SK-N-SH (cell line): ENCODE measurements around the gene SPACA9. TPM values are rescaled to one million over a fixed set of nuclear protein-coding genes. Genes with fewer than 3 reads are reported as not detected.

Experiments used
- CTCF ChIA-PET: fragments of 300-600, 350-600 bp; formaldehyde crosslinking; extraction: SDS; loops from one replicate; lab custom pipeline; 2021; lab: Yijun Ruan, JAX
- POLR2A ChIA-PET: fragments of 350-600 bp; sonication (Branson Sonifier 250); formaldehyde crosslinking; extraction: SDS; loops from one replicate; lab custom pipeline; 2020; ENCODE audit warnings: antibody characterized with exemption, inconsistent platforms; lab: Yijun Ruan, JAX
- DNase-seq: peaks from one replicate; pipeline ENCODE4 v3.0.0; 2012
- H2AFZ ChIP-seq: fragments of 200-600 bp; sonication (generic); 2 replicates; pipeline ENCODE4 v1.8.1; 2016; ENCODE audit warnings: antibody characterized with exemption, mild to moderate bottlenecking, low read depth
- H3F3A ChIP-seq: fragments of 200-600 bp; sonication (generic); replicated peaks from 2 replicates; pipeline ENCODE3; 2016; ENCODE audit warnings: antibody characterized with exemption, mild to moderate bottlenecking; ENCODE audit not compliant: insufficient read depth
- H3K27ac ChIP-seq, 2 experiments: fragments of 200-500 bp in 1 of 2; fragments of 200-600 bp in 1 of 2; sonication (Bioruptor generic) in 1 of 2; sonication (generic), shearing (Covaris generic) in 1 of 2; 2 replicates each; pipeline versions ENCODE4 v1.5.1 to v1.6.1; 2014 to 2016; ENCODE audit warnings: low read depth in 2 of 2, inconsistent platforms in 1 of 2, low read length in 1 of 2, mild to moderate bottlenecking in 1 of 2, mixed read lengths in 1 of 2
- H3K27me3 ChIP-seq: fragments of 200-600 bp; sonication (generic), shearing (Covaris generic); 2 replicates; pipeline ENCODE4 v1.6.1; 2016; ENCODE audit warnings: mixed run types; ENCODE audit not compliant: insufficient read depth
- H3K36me3 ChIP-seq, 2 experiments: fragments of 200-500 bp in 1 of 2; fragments of 200-600 bp in 1 of 2; sonication (Bioruptor generic) in 1 of 2; sonication (generic) in 1 of 2; replicated peaks in 1 of 2; 2 replicates each; pipeline versions ENCODE3 to v1.5.1; 2014 to 2016; ENCODE audit warnings: low read length in 1 of 2, mild to moderate bottlenecking in 1 of 2; ENCODE audit not compliant: insufficient read depth in 2 of 2, control insufficient read depth in 1 of 2
- H3K4me1 ChIP-seq, 2 experiments: fragments of 200-500 bp in 1 of 2; fragments of 200-600 bp in 1 of 2; sonication (Bioruptor generic) in 1 of 2; sonication (generic), shearing (Covaris generic) in 1 of 2; 2 replicates each; pipeline versions ENCODE4 v1.5.1 to v1.6.1; 2014 to 2016; ENCODE audit warnings: low read depth in 1 of 2, low read length in 1 of 2, mixed run types in 1 of 2; ENCODE audit not compliant: insufficient read depth in 2 of 2, control insufficient read depth in 1 of 2
- H3K4me2 ChIP-seq: fragments of 200-600 bp; sonication (generic), shearing (Covaris generic); 2 replicates; pipeline ENCODE4 v1.6.1; 2017; ENCODE audit warnings: mixed run types
- H3K4me3 ChIP-seq, 2 experiments: fragments of 200-500 bp in 1 of 2; fragments of 200-600 bp in 1 of 2; sonication (Bioruptor generic) in 1 of 2; sonication (generic), shearing (Covaris generic) in 1 of 2; 2 replicates each; pipeline versions ENCODE4 v1.5.1 to v1.8.1; 2014 to 2016; ENCODE audit warnings: low read depth in 2 of 2, inconsistent platforms in 1 of 2, low read length in 1 of 2, mild to moderate bottlenecking in 1 of 2, mixed read lengths in 1 of 2, moderate library complexity in 1 of 2
- H3K79me2 ChIP-seq: fragments of 200-600 bp; sonication (generic); 2 replicates; pipeline ENCODE4 v1.8.1; 2017; ENCODE audit warnings: mild to moderate bottlenecking; ENCODE audit not compliant: insufficient read depth
- H3K9ac ChIP-seq: fragments of 200-600 bp; sonication (generic); 2 replicates; pipeline ENCODE4 v1.6.1; 2017; ENCODE audit warnings: mixed run types
- H3K9me2 ChIP-seq: fragments of 200-600 bp; sonication (generic); 2 replicates; pipeline ENCODE4 v1.6.1; 2017; ENCODE audit warnings: mixed run types
- H3K9me3 ChIP-seq: fragments of 200-600 bp; sonication (generic); 2 replicates; pipeline ENCODE4 v1.6.1; 2017; ENCODE audit warnings: mixed run types, mild to moderate bottlenecking, moderate library complexity
- H4K20me1 ChIP-seq: fragments of 200-600 bp; sonication (generic); 2 replicates; pipeline ENCODE4 v1.6.1; 2017; ENCODE audit warnings: mild to moderate bottlenecking, mixed run types; ENCODE audit not compliant: insufficient read depth
- CHD2 ChIP-seq: fragments of 150-350 bp; IDR thresholded peaks from 2 replicates; pipeline ENCODE4 v1.6.1; 2018; ENCODE audit warnings: low read length; ENCODE audit not compliant: partially characterized antibody
- EP300 ChIP-seq, 2 experiments: IDR thresholded peaks; 2 replicates each; pipeline versions ENCODE4 v1.4.0 to v1.6.1; 2012; ENCODE audit warnings: borderline replicate concordance in 1 of 2, low read depth in 1 of 2, low read length in 1 of 2
- EZH2phosphoT487 ChIP-seq: fragments of 200-600 bp; sonication (generic); IDR thresholded peaks from 2 replicates; pipeline ENCODE4 v1.6.1; 2017; ENCODE audit warnings: low read depth, mixed run types, mild to moderate bottlenecking, antibody characterized with exemption, moderate library complexity, borderline replicate concordance
- FOSL2 ChIP-seq: IDR thresholded peaks from 2 replicates; pipeline ENCODE4 v1.4.0; 2012; ENCODE audit warnings: low read depth, mild to moderate bottlenecking, moderate library complexity, borderline replicate concordance
- FOXM1 ChIP-seq: IDR thresholded peaks from 2 replicates; pipeline ENCODE4 v1.4.0; 2012; ENCODE audit warnings: low read depth, mild to moderate bottlenecking
- GATA2 ChIP-seq: sonication (generic); formaldehyde crosslinking; IDR thresholded peaks from 2 replicates; pipeline ENCODE4 v1.5.0; 2020; ENCODE audit warnings: mild to moderate bottlenecking, missing genetic modification reagents
- IRF3 ChIP-seq: fragments of 150-350 bp; IDR thresholded peaks from 2 replicates; pipeline ENCODE4 v1.6.1; 2016; ENCODE audit warnings: mild to moderate bottlenecking, low read depth, low read length
- JUND ChIP-seq: IDR thresholded peaks from 2 replicates; pipeline ENCODE4 v1.4.0; 2012
- MEF2A ChIP-seq: IDR thresholded peaks from 2 replicates; pipeline ENCODE4 v1.4.0; 2012; ENCODE audit warnings: low read depth, borderline replicate concordance
- MXI1 ChIP-seq: IDR thresholded peaks from 2 replicates; pipeline ENCODE4 v1.6.1; 2012; ENCODE audit warnings: mild to moderate bottlenecking, low read depth, low read length, improper control_type of control experiment
- NRF1 ChIP-seq: IDR thresholded peaks from 2 replicates; pipeline ENCODE4 v1.6.1; 2012; ENCODE audit warnings: low read depth, mild to moderate bottlenecking, low read length
- POLR2AphosphoS5 ChIP-seq: IDR thresholded peaks from 2 replicates; pipeline ENCODE4 v1.6.1; 2012; ENCODE audit warnings: low read depth, low read length
- RAD21 ChIP-seq: IDR thresholded peaks from 2 replicates; pipeline ENCODE4 v1.6.1; 2012; ENCODE audit warnings: mild to moderate bottlenecking, low read length
- RXRA ChIP-seq: IDR thresholded peaks from 2 replicates; pipeline ENCODE4 v1.4.0; 2012; ENCODE audit warnings: low read depth, mild to moderate bottlenecking, borderline replicate concordance
- SIN3A ChIP-seq: IDR thresholded peaks from 2 replicates; pipeline ENCODE4 v1.6.1; 2012; ENCODE audit warnings: low read depth, mild to moderate bottlenecking, low read length, moderate library complexity, borderline replicate concordance
- SMC3 ChIP-seq: IDR thresholded peaks from 2 replicates; pipeline ENCODE4 v1.6.1; 2012; ENCODE audit warnings: low read depth, low read length, improper control_type of control experiment
- TAF1 ChIP-seq: IDR thresholded peaks from 2 replicates; pipeline ENCODE4 v1.6.1; 2012; ENCODE audit warnings: low read depth, mild to moderate bottlenecking, low read length, moderate library complexity, borderline replicate concordance
- USF1 ChIP-seq: IDR thresholded peaks from 2 replicates; pipeline ENCODE4 v1.4.0; 2012; ENCODE audit warnings: low read depth, borderline replicate concordance
- ZBTB33 ChIP-seq: IDR thresholded peaks from 2 replicates; pipeline ENCODE4 v1.4.0; 2012; ENCODE audit warnings: low read depth, borderline replicate concordance
- WGBS: methylation state at CpG from one replicate; pipeline ENCODE4 v1.1.6; 2017; ENCODE audit warnings: low lambda C conversion rate; 5-methylcytosine and 5-hydroxymethylcytosine counted together
- polyA plus RNA-seq, 3 experiments: library from polyadenylated mRNA; depleted of rRNA; stranded (reverse); fragments of >200 nt; gene quantifications; 2 replicates each; pipeline ENCODE4 v1.2.3, GENCODE V29; 2012
- TF ChIP-seq, protein P1 (sequence below): IDR thresholded peaks from 2 replicates; pipeline ENCODE4; 2012

SPACA9 gene
- polyA plus RNA-seq, 1 of the 3 experiments (the other 2 are of a cell fraction), result 9.8 TPM

DNA sequence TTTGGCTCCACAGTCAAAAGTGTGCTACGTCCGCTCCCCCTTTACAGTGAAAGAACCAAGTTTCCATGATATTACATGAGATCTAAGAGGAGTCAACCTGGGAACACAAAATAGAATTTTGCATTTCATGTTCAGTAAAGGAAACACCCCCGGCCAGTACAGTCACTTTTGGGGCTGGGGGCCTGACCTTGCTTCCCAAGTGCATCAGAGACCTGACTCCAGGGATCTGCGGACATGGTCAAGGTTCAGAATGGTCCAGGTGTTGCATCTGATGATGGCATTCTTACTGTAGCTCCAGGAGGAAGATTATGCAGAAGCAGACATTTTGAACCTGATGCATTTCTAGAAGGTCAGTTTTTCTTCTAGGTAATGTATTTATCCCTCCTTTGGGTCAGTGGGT, 40.4 kb upstream of the SPACA9 start:
- Histone ChIP-seq H3K4me1 (peaks cover 0 to 16% of the 10 kb centered on the region in 2 experiments; a peak in 1 of 4 replicates), H3K9me2 (no peaks in the 10 kb centered on the region), H3K9me3 (no peaks in the 10 kb centered on the region), H3K27me3 (no peaks in the 10 kb centered on the region), H3K79me2 (no peaks in the 10 kb centered on the region), H3K36me3 (no peaks in the 10 kb centered on the region), H3K4me2 (no peak overlapping the region), H4K20me1 (no peaks in the 10 kb centered on the region), H3F3A (no peaks in the 10 kb centered on the region), H3K27ac (no peak overlapping the region), H3K4me3 (no peak overlapping the region), H3K9ac (no peak overlapping the region), H2AFZ (no peak overlapping the region)
- CTCF ChIA-PET, result interaction anchor here (0.7 to 1.0 kb wide), 3 partner anchors 12 to 212 kb away, joined by 3 to 4 read pairs (median 3); no protein-coding TSS in a partner anchor
- DNase-seq, result no peak
- WGBS, result 84% methylated on average over 4 of the region's 4 CpGs
- TF ChIP-seq ZBTB33 (no peak), POLR2AphosphoS5 (no peak), RAD21 (no peak), EP300 (IDR thresholded peaks at IDR 0.05; ENCODE audit: borderline replicate concordance in 1 of 2, low read depth in 1 of 2, low read length in 1 of 2) (no peak), FOXM1 (no peak), CHD2 (no peak), MXI1 (no peak), NRF1 (no peak), IRF3 (no peak), MEF2A (no peak), SIN3A (no peak), USF1 (no peak)
- POLR2A ChIA-PET, result no interaction called here

- Histone ChIP-seq H3K79me2 (no peaks in the 10 kb centered on the region), H3K9me2 (no peaks in the 10 kb centered on the region), H3K4me3 (no peak overlapping the region), H4K20me1 (no peaks in the 10 kb centered on the region), H3K27me3 (no peaks in the 10 kb centered on the region), H3K9ac (no peak overlapping the region), H3K36me3 (no peaks in the 10 kb centered on the region), H3K4me2 (no peak overlapping the region), H2AFZ (no peak overlapping the region), H3F3A (no peaks in the 10 kb centered on the region), H3K9me3 (no peaks in the 10 kb centered on the region), H3K27ac (peak overlapping the region in 1 of 2 experiments; percentile 59; a peak in 2 of 4 replicates), H3K4me1 (peaks cover 0 to 8% of the 10 kb centered on the region in 2 experiments; a peak in 1 of 4 replicates)
- WGBS, result 71% methylated on average over 13 of the region's 13 CpGs
- ChIA-PET CTCF (interaction anchor here (0.5 kb wide), 1 partner anchor 9 kb away, joined by 3 read pairs; no protein-coding TSS in a partner anchor), POLR2A (interaction anchor here (0.6 kb wide), 1 partner anchor 190 kb away, joined by 4 read pairs; no protein-coding TSS in a partner anchor)
- peak; percentile 64 for DNase-seq
- TF ChIP-seq FOSL2, result no peak
- no peak for TF ChIP-seq FOXM1
- TF ChIP-seq EZH2phosphoT487, result no peak
- TF ChIP-seq RXRA, result no peak
- TF ChIP-seq POLR2AphosphoS5, result no peak
- no peak for TF ChIP-seq TAF1
- no peak for TF ChIP-seq GATA2 (CRISPR knock-in tag)
- TF ChIP-seq SMC3, result no peak
- no peak for TF ChIP-seq USF1
- TF ChIP-seq, protein P1, sequence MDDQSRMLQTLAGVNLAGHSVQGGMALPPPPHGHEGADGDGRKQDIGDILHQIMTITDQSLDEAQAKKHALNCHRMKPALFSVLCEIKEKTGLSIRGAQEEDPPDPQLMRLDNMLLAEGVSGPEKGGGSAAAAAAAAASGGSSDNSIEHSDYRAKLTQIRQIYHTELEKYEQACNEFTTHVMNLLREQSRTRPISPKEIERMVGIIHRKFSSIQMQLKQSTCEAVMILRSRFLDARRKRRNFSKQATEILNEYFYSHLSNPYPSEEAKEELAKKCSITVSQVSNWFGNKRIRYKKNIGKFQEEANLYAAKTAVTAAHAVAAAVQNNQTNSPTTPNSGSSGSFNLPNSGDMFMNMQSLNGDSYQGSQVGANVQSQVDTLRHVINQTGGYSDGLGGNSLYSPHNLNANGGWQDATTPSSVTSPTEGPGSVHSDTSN, result no peak
- no peak for TF ChIP-seq JUND
- TF ChIP-seq EP300 (IDR thresholded peaks at IDR 0.05; ENCODE audit: borderline replicate concordance in 1 of 2, low read depth in 1 of 2, low read length in 1 of 2), result no peak
- no peak for TF ChIP-seq CHD2
- TF ChIP-seq NRF1, result no peak
- TF ChIP-seq SIN3A, result no peak
Observed at GRCh38 chr9:132840980-132841379, 37.7 kb upstream of the SPACA9 start.
